K562 (cell line): Measurements from ENCODE around the gene HOXA7. TPM values are rescaled to one million over a fixed set of nuclear protein-coding genes. Genes with fewer than 3 reads are reported as not detected.

Experiments used
- CREM ChIP-seq: IDR thresholded peaks from 2 replicates; pipeline ENCODE4 v1.6.1; 2014; ENCODE audit warnings: antibody characterized with exemption, low read depth
- CSDE1 ChIP-seq, 2 experiments: fragments of 450-650 bp; IDR thresholded peaks; 2 replicates each; pipeline ENCODE4 v1.6.1; 2016; ENCODE audit warnings: mild to moderate bottlenecking in 1 of 2
- DACH1 ChIP-seq: fragments of 450-650 bp; IDR thresholded peaks from 2 replicates; pipeline ENCODE4 v1.6.1; 2018; ENCODE audit not compliant: partially characterized antibody
- DPF2 ChIP-seq: fragments of 450-650 bp; IDR thresholded peaks from 2 replicates; pipeline ENCODE4 v1.6.1; 2016
- E4F1 ChIP-seq: fragments of 250-450 bp; sonication (Bioruptor Pico); IDR thresholded peaks from 2 replicates; pipeline ENCODE4 v1.5.0; 2021; ENCODE audit warnings: mild to moderate bottlenecking, borderline replicate concordance
- ETV6 ChIP-seq, 3 experiments: fragments of 150-350 bp in 1 of 3; sonication (generic) in 1 of 3; formaldehyde crosslinking in 1 of 3; IDR thresholded peaks; 2 replicates each; pipeline versions ENCODE4 v1.6.1 to v1.8.0; 2014 to 2022; ENCODE audit warnings: borderline replicate concordance in 2 of 3, low read depth in 2 of 3, antibody characterized with exemption in 1 of 3, low read length in 1 of 3, mild to moderate bottlenecking in 1 of 3, missing genetic modification reagents in 1 of 3
- HDAC8 ChIP-seq: fragments of 450-650 bp; IDR thresholded peaks from 2 replicates; pipeline ENCODE4 v1.6.1; 2016; ENCODE audit warnings: mild to moderate bottlenecking, missing genetic modification characterization, moderate library complexity, missing compliant biosample characterization
- KHSRP ChIP-seq: fragments of 450-650 bp; IDR thresholded peaks from 2 replicates; pipeline ENCODE4 v1.6.1; 2017
- NRF1 ChIP-seq, 2 experiments: fragments of 450-650 bp; IDR thresholded peaks in 1 of 2; conservative IDR thresholded peaks in 1 of 2; 2 replicates each; pipeline ENCODE4 v1.6.1; 2014; ENCODE audit warnings: mild to moderate bottlenecking in 2 of 2
- PBX2 ChIP-seq, 2 experiments: IDR thresholded peaks in 1 of 2; conservative IDR thresholded peaks in 1 of 2; 2 replicates each; pipeline ENCODE4 v1.6.1; 2016; ENCODE audit warnings: low read depth in 2 of 2, mild to moderate bottlenecking in 1 of 2, missing compliant biosample characterization in 1 of 2, missing genetic modification characterization in 1 of 2, moderate library complexity in 1 of 2
- POLR2AphosphoS2 ChIP-seq: IDR thresholded peaks from 2 replicates; pipeline ENCODE4 v1.6.1; 2012; ENCODE audit warnings: low read length, improper control_type of control experiment
- RNF2 ChIP-seq: sonication (generic); IDR thresholded peaks from 2 replicates; pipeline ENCODE4 v1.6.1; 2016
- STAG1 ChIP-seq: sonication (generic); formaldehyde crosslinking; IDR thresholded peaks from 2 replicates; pipeline ENCODE4 v1.5.0; 2020; ENCODE audit warnings: missing genetic modification reagents, borderline replicate concordance
- STAT5A ChIP-seq: IDR thresholded peaks from 2 replicates; pipeline ENCODE4 v1.6.1; 2012; ENCODE audit warnings: low read length, inconsistent platforms, borderline replicate concordance
- TAL1 ChIP-seq: fragments of 450-650 bp; IDR thresholded peaks from 2 replicates; pipeline ENCODE4 v1.6.1; 2016; ENCODE audit warnings: mild to moderate bottlenecking
- THRB ChIP-seq: fragments of 450-650 bp; formaldehyde crosslinking; conservative IDR thresholded peaks from 2 replicates; pipeline ENCODE4 v1.4.0; 2022; ENCODE audit warnings: mild to moderate bottlenecking, missing genetic modification characterization
- YY1 ChIP-seq, 3 experiments: IDR thresholded peaks; 2 replicates each; pipeline ENCODE4 v1.6.1; 2011; ENCODE audit warnings: low read length in 2 of 3, mild to moderate bottlenecking in 2 of 3, moderate library complexity in 2 of 3, borderline replicate concordance in 1 of 3, control low read depth in 1 of 3, low read depth in 1 of 3; ENCODE audit not compliant: insufficient read depth in 3 of 3, insufficient replicate concordance in 2 of 3, control insufficient read depth in 1 of 3, insufficient read length in 1 of 3; ENCODE audit errors: extremely low read depth in 1 of 3
- ZFP1 ChIP-seq: fragments of 450-650 bp; formaldehyde crosslinking; IDR thresholded peaks from 2 replicates; pipeline ENCODE4 v1.4.0; 2020; ENCODE audit warnings: mild to moderate bottlenecking, mixed read lengths
- ZNF24 ChIP-seq: fragments of 450-650 bp; IDR thresholded peaks from 2 replicates; pipeline ENCODE4 v1.6.1; 2016
- ZNF766 ChIP-seq: fragments of 200-800 bp; sonication (Bioruptor generic); conservative IDR thresholded peaks from 2 replicates; pipeline ENCODE4 v1.6.1; 2016; ENCODE audit warnings: missing genetic modification characterization, missing compliant biosample characterization
- polyA plus RNA-seq, 8 experiments: library from polyadenylated mRNA; depleted of rRNA in 4 of 8; stranded (reverse) in 5 of 8; unstranded in 3 of 8; fragments of >200 nt; fragmentation: Nextera tagmentation in 2 of 8; fragmentation: Illumina TruSeq in 1 of 8; extraction: Ambion mirVana in 2 of 8; extraction: Trizol in 1 of 8; gene quantifications; 2 replicates each; pipeline versions ENCODE4 v1.2.1 to v1.2.3, GENCODE V29; 2011 to 2014; ENCODE audit warnings: inconsistent platforms in 1 of 8, missing spikeins in 1 of 8
- total RNA-seq, 7 experiments: library from RNA; depleted of rRNA in 6 of 7; stranded (reverse); fragments of >200 nt in 6 of 7; fragmentation: Illumina TruSeq in 2 of 7; extraction: Trizol in 2 of 7; gene quantifications; 2 replicates each; pipeline versions ENCODE4 v1.2.1 to v1.2.3, GENCODE V29; 2011 to 2021; ENCODE audit warnings: low replicate concordance in 1 of 7

Gene HOXA7
- total and polyA plus RNA-seq, 9 of the 15 experiments (the other 6 are each of a cell fraction or from before 2014, with no cell fraction given) = not detected

- TF ChIP-seq PBX2 (CRISPR knock-in tag; IDR thresholded peaks at IDR 0.05; ENCODE audit: low read depth) (no peak), PBX2 (tag; conservative IDR thresholded peaks at IDR 0.05; ENCODE audit: low read depth) (peak; percentile 89), KHSRP (no peak), E4F1 (CRISPR knock-in tag) (no peak), DACH1 (no peak), ETV6 (IDR thresholded peaks at IDR 0.05; ENCODE audit: borderline replicate concordance in 1 of 2, low read depth in 2 of 2, low read length in 1 of 2) (no peak), ETV6 (CRISPR knock-in tag; IDR thresholded peaks at IDR 0.05; ENCODE audit: borderline replicate concordance) (no peak), ZFP1 (no peak), CSDE1 (IDR thresholded peaks at IDR 0.05) (no peak), CREM (no peak), ZNF24 (no peak), RNF2 (peak; percentile 55; the same call in 1 of the 2 replicates), ZNF766 (CRISPR knock-in tag) (no peak), STAT5A (no peak), YY1 (IDR thresholded peaks at IDR 0.05; ENCODE audit: borderline replicate concordance in 1 of 3, control insufficient read depth in 1 of 3, extremely low read depth in 1 of 3, insufficient read depth in 3 of 3, insufficient read length in 1 of 3, insufficient replicate concordance in 2 of 3, low read depth in 1 of 3, low read length in 2 of 3) (peak in 1 of 3 experiments; percentile 71), THRB (CRISPR knock-in tag) (no peak), DPF2 (no peak), POLR2AphosphoS2 (no peak), STAG1 (CRISPR knock-in tag) (no peak), TAL1 (no peak), NRF1 (conservative IDR thresholded peaks at IDR 0.05 in 1 of 2, IDR thresholded peaks at IDR 0.05 in 1 of 2) (peak in 1 of 2 experiments; percentile 31; a peak in 1 of 4 replicates), HDAC8 (tag) (no peak)
Observed at GRCh38 chr7:27112955-27113949, 43.2 kb downstream of the HOXA7 start (continued).
